Smooth muscle cell (in vitro differentiated cells): ENCODE measurements around the gene MED6. TPM values are rescaled to one million over a fixed set of nuclear protein-coding genes. Genes with fewer than 3 reads are reported as not detected.

Source experiments
- DNase-seq: peaks from one replicate; lab custom pipeline; 2025; ENCODE audit not compliant: unreplicated experiment; lab: John Stamatoyannopoulos, UW
- H2AFZ ChIP-seq: fragments of 200-600 bp; sonication (generic); 2 replicates; pipeline ENCODE4 v1.6.0; 2016; ENCODE audit warnings: antibody characterized with exemption, low read depth, mild to moderate bottlenecking
- H3F3A ChIP-seq: fragments of 200-600 bp; sonication (generic); 2 replicates; pipeline ENCODE4 v1.6.0; 2017; ENCODE audit warnings: antibody characterized with exemption, low read depth
- H3K27ac ChIP-seq: fragments of 200-600 bp; sonication (generic); 2 replicates; pipeline ENCODE4 v1.5.1; 2016; ENCODE audit warnings: low read depth, mild to moderate bottlenecking
- H3K27me3 ChIP-seq: fragments of 200-600 bp; sonication (generic); 2 replicates; pipeline ENCODE4 v1.6.1; 2016; ENCODE audit warnings: low read depth, mild to moderate bottlenecking
- H3K36me3 ChIP-seq: fragments of 200-600 bp; sonication (generic); 2 replicates; pipeline ENCODE4 v1.5.1; 2016; ENCODE audit warnings: low read depth
- H3K4me1 ChIP-seq: fragments of 200-600 bp; sonication (generic); 2 replicates; pipeline ENCODE4 v1.5.1; 2016; ENCODE audit warnings: low read depth
- H3K4me2 ChIP-seq: fragments of 200-600 bp; sonication (generic); 2 replicates; pipeline ENCODE4 v1.6.0; 2016; ENCODE audit warnings: mild to moderate bottlenecking
- H3K4me3 ChIP-seq: fragments of 200-600 bp; sonication (generic); 2 replicates; pipeline ENCODE4 v1.5.1; 2016; ENCODE audit warnings: mild to moderate bottlenecking
- H3K79me2 ChIP-seq: fragments of 200-600 bp; sonication (generic); 2 replicates; pipeline ENCODE4 v1.6.0; 2016; ENCODE audit warnings: low read depth, mild to moderate bottlenecking
- H3K9ac ChIP-seq: fragments of 200-600 bp; sonication (generic); 2 replicates; pipeline ENCODE4 v1.6.0; 2016; ENCODE audit warnings: low read depth
- H3K9me3 ChIP-seq: fragments of 200-600 bp; sonication (generic); replicated peaks from 2 replicates; pipeline ENCODE4 v1.5.1; 2016; ENCODE audit warnings: low read depth
- H4K20me1 ChIP-seq: fragments of 200-600 bp; sonication (generic); 2 replicates; pipeline ENCODE4 v1.6.0; 2016; ENCODE audit warnings: low read depth
- CTCF ChIP-seq: fragments of 200-600 bp; sonication (generic); IDR thresholded peaks from 2 replicates; pipeline ENCODE4 v1.5.1; 2017; ENCODE audit warnings: borderline replicate concordance, mild to moderate bottlenecking, antibody characterized with exemption; ENCODE audit not compliant: insufficient read depth, poor library complexity, severe bottlenecking
- WGBS: methylation state at CpG from one replicate; pipeline ENCODE4 v1.1.7; 2016; ENCODE audit warnings: low lambda C conversion rate; 5-methylcytosine and 5-hydroxymethylcytosine counted together
- polyA plus RNA-seq: library from polyadenylated mRNA; unstranded; fragments of >200 nt; fragmentation: Nextera tagmentation; extraction: Ambion mirVana; gene quantifications from 2 replicates; pipeline ENCODE4 v1.2.1, GENCODE V29; 2016
- total RNA-seq: library from RNA; depleted of rRNA; stranded (reverse); fragments of >200 nt; gene quantifications from 2 replicates; pipeline ENCODE4 v1.2.3, GENCODE V29; 2014

Gene MED6
- total and polyA plus RNA-seq, 2 experiments from 2014 or later = 45.6 to 58.2 TPM

GRCh38 chr14:70611216-70611615 lies 10.8 kb upstream of the MED6 start:
- H3F3A ChIP-seq = no peaks in the 10 kb centered on the region
- H3K4me2 ChIP-seq = no peak overlapping the region
- no peak overlapping the region for H3K4me3 ChIP-seq
- no peaks in the 10 kb centered on the region for H3K36me3 ChIP-seq
- WGBS = 77% methylated on average over 3 of the region's 3 CpGs
- no peak overlapping the region for H3K27ac ChIP-seq
- H3K9ac ChIP-seq = no peak overlapping the region
- no peak for DNase-seq
- no peak overlapping the region for H2AFZ ChIP-seq
- H4K20me1 ChIP-seq = no peaks in the 10 kb centered on the region
- no peaks in the 10 kb centered on the region for H3K9me3 ChIP-seq
- no peak for TF ChIP-seq CTCF
- no peaks in the 10 kb centered on the region for H3K79me2 ChIP-seq
- H3K27me3 ChIP-seq = peaks cover 8% of the 10 kb centered on the region
- no peaks in the 10 kb centered on the region for H3K4me1 ChIP-seq

GRCh38 chr14:70602254-70602653 lies 1.8 kb upstream of the MED6 start:
- WGBS = 91% methylated on average over 2 of the region's 2 CpGs
- Histone ChIP-seq H3K27ac (no peak overlapping the region), H3K4me2 (no peak overlapping the region), H3K4me1 (peaks cover 8% of the 10 kb centered on the region), H3K9ac (no peak overlapping the region), H3K4me3 (no peak overlapping the region), H3K36me3 (no peaks in the 10 kb centered on the region), H3K27me3 (no peaks in the 10 kb centered on the region), H3K9me3 (no peaks in the 10 kb centered on the region), H2AFZ (no peak overlapping the region), H3K79me2 (peaks cover 32% of the 10 kb centered on the region), H4K20me1 (peaks cover 16% of the 10 kb centered on the region), H3F3A (no peaks in the 10 kb centered on the region)
- DNase-seq = no peak
- no peak for TF ChIP-seq CTCF

- Histone ChIP-seq H3K27ac (peak overlapping the region; percentile 80), H3K9ac (peak overlapping the region; percentile 82), H3K9me3 (no peaks in the 10 kb centered on the region), H3K27me3 (no peaks in the 10 kb centered on the region), H3K4me2 (peak overlapping the region; percentile 77), H2AFZ (peak overlapping the region; percentile 60), H3K4me1 (peaks cover 8% of the 10 kb centered on the region), H3K79me2 (peaks cover 43% of the 10 kb centered on the region), H3F3A (no peaks in the 10 kb centered on the region), H3K36me3 (no peaks in the 10 kb centered on the region), H3K4me3 (peak overlapping the region; percentile 90), H4K20me1 (peaks cover 26% of the 10 kb centered on the region)
- 33% methylated on average over 3 of the region's 3 CpGs for WGBS
- DNase-seq = no peak
- TF ChIP-seq CTCF = no peak
These were observed 707 bp upstream of the MED6 start for GRCh38 chr14:70601162-70601561.

- no peak overlapping the region for H3K27ac ChIP-seq
- H3K27me3 ChIP-seq = no peaks in the 10 kb centered on the region
- H4K20me1 ChIP-seq = peaks cover 32% of the 10 kb centered on the region
- peak overlapping the region; percentile 95 for H3K9ac ChIP-seq
- no peak for TF ChIP-seq CTCF
- no peaks in the 10 kb centered on the region for H3K9me3 ChIP-seq
- H3K4me2 ChIP-seq = peak overlapping the region; percentile 99
- H2AFZ ChIP-seq = no peak overlapping the region
- no peaks in the 10 kb centered on the region for H3F3A ChIP-seq
- DNase-seq = no peak
- 74% methylated on average over 1 of the region's 1 CpG for WGBS
- H3K36me3 ChIP-seq = no peaks in the 10 kb centered on the region
- peaks cover 48% of the 10 kb centered on the region for H3K79me2 ChIP-seq
- peak overlapping the region; percentile 90 for H3K4me3 ChIP-seq
- H3K4me1 ChIP-seq = peaks cover 8% of the 10 kb centered on the region
These were observed 1.1 kb downstream of the MED6 start for GRCh38 chr14:70599345-70599744.
